ENCODE data around the gene KRT71.
"Not testable (repeated sequence)": the region's sequence is repeated elsewhere in the genome, so short reads cannot be mapped to it uniquely, and the experiment has no call there.

KRT71 gene

DNA sequence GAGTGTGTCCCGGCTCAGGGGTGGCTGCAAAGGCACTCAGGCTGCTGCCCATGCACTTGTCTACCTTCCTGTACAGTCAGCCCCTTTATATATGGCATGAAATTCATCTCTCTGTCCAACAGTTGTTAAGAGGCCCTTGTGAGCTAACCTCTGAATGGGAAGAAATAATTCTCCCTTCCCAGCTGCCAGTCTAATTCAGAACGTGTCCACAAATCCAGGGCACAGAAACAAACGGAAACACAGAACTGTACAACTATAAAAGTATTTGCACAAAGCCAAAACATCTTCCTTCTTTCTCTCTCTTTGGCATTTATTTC, 33.6 kb downstream of the KRT71 start:
- no peak for DNase-seq

DNA sequence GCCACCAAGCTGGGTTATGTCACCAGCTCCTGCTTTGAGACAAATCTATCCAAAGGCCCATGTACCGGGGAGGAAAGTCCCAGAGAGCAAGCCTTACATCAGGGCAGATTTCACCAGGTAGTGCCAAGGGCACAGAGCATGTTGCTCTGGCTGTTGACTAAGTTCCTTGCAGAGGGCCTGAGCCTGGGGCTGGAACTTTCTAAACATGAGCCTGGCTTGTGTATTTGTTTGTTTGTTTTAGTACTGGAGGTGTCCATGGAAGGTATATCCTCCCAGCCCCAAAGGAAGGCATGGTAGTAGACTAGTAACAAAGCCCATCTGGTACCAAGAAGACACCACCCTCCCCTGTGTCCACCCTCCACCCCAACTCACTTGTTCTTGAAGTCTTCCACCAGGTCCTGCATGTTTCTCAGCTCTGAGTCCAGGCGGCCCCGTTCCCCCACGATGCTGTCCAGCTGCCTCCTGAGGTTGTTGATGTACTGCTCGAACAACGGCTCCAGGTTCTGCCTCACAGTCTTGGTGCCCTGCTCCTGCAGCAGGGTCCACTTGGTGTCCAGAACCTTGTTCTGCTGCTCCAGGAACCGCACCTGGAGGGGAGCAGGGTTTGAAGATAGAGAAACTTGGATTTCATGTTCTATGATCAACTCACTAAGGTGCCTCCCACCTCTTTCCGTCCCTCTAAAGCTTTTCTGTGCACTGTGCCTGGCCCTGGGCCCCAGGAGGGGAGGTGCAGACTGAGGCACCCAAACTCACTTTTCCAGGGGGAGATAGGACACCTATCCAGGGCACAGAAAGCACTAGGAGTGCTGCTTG, 34.2 kb downstream of the KRT71 start:
- DNase-seq: no peak

DNA sequence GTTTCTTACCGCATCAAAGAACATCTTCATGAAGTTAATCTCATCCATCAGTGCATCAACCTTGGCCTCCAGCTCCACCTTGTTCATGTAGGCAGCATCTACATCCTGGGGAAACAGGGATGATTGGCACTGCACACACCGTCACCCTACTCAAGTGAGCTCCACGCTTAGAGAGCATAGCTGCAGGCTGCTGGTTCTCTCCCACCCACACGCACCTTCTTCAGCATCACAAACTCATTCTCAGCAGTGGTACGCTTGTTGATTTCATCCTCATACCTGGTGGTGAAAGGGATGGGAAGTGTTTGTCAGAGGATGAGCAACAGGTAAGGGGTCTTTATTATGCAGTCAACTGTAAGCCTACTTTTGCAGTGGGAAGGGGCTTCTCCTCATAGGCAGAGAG, 35.1 kb downstream of the KRT71 start:
- DNase-seq: no peak

DNA sequence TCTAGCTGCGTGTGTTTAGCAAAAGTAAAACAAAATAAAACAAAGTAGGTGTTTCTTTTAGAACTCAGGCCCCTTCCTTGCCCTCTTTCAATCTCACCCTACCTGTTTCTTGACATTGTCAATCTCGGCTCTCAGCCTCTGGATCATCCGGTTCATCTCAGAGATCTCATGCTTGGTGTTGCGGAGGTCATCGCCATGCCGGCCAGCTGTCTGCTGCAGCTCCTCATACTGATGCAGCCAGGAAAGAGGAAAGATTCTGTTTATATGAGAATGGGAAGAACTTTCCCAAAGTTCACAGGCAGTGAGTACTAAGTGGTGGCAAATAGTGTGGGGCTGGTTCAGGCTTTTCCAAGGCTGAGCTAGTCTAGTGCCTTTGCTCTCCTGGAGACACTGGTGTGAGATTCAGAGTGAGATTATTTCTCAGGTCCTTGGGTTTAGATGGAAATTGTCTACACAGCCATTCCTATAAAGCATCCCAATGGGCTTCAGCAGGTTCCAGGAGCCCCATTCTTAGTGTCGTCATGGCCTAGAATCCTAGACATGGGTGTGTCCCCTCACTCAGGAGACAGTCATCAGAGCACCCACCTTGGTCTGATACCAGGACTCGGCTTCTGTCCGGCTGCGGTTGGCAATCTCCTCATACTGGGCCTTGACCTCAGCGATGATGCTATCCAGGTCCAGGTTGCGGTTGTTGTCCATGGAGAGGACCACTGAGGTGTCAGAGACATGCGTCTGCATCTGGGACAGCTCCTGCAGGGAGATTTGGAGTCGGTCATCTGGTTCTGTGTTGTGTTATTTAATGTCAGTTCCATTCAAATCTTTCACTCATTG, 35.7 kb downstream of the KRT71 start:
- DNase-seq: no peak

DNA sequence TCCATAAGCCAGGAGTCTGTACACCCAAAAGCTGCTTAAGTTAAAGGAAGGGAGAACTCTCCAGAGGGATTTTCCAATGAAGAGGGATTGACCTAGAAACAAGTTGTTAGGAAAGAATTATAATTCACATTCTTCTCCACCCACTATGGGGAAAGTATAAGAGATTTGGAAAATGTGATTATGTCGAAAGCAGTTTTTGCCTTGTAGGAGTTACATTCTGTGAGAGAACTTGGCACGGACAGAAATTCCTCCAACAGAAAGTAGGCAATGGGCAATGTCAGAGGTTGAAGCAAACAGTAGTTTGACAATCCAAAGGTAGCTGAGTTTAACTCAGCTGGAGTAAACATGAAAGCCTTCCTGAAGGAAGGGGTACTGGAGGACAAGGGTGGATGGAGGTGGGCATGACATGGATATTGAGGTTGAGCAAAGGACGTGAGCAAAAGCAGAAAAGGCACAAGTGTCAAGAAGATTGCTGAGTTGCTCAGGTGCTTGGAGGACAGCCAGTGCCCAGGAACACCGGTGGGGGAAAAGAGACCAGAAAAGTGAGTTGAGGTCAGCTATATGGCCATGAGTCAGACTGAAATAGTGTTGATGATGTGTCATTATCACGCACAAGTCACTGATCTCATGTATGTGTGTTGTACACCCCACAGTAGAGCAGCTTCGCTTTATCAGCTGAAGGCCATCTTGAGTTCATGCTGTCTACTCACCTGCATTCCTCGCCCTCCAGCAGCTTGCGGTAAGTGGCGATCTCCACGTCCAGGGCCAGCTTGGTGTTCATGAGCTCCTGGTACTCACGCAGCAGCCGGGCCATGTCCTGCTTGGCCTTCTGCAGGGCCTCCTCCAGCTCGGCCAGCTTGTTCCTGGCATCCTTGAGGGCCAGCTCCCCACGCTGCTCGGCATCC, 36.8 kb downstream of the KRT71 start:
- DNase-seq: no peak

DNA sequence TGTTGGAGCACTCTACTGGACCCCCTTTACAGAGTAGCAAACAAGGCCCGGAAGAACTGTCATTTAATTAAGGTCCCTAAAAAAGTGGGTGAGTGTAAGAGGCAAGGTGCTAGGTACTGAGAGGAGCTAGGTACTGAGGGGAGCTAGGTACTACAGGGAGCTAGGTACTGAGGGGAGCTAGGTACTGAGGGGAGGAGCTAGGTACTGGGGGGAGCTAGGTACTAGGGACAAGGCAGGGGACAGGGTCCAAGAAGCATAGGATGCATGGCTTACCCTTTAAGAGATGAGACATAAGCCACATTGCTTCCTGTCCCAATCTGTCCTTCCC, 37.7 kb downstream of the KRT71 start:
- no peak for DNase-seq

DNA sequence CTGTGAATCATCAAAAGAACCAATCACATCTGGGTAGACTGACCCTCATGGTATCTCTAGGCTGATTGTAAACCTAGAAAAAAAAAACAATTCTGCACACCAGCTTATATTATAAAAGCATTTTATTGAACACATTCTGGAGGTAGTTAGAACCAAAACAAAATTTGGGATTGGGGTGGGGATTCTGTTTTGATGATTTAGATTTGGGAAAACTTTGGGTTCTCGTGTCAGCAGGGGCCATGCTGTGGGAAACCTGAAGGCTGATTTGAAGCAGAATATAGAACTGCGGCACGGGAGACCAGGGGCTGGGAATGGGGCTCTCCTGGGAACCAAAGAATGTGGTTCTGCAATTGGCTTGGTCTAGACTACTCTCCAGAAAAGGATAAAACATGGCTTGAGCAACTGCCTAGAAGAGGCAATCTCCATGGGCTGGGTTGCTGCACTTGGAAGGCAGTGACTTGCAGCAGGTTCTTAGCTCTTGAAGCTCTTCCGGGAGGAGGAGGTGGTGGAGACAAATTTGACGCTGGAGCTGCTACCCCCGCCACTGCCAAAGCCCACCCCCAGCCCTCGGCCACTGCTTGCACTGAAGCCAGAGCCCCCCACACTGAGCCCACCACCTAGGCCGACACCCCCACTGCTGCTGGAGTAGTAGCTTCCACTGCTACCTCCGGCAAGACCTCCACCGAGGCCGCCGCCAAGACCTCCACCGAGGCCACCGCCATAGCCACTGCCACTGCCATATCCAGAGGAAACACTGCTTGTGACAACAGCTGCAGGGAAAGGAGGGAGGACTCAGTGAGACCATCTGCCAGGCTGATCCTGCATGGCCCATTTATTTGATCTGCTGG, 38.2 kb downstream of the KRT71 start:
- no peak for DNase-seq

DNA sequence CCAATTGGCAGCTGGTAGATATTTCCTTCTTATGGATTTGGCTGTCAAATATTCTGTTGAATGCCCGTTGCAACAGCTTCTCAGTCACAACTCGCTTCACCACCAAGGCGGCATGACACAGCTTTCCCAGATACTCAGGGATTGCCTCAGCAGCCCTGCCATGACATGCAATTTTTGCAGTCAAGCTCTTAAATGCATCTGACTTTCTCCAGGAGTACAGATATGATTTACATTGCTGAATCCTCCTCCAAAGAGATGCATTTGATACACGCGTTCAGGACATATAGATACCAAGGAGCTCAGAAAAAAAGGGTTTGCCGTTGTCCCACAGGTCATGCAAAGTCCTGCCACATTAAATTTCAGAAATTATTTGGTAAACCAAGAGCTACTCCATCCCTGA, 39.2 kb downstream of the KRT71 start:
- no peak for DNase-seq

DNA sequence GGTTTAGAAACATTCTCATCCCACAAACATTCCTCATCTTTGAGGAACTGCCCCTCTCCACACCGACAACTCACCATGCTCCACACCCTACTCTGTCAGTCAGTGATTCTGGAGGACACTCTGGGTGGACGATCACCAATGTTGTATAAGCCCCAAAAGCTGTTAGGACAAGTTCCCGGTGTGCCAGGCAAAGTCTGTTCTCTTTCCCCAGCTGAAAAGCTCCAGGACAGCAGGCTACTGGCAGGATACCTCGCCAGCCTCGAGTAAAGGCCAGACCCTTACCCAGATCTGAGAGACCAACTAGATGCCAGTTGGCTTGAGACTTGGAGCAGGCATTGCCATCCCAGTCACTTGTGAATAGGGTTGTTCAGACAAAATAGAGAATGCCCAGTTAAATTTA, 44.7 kb downstream of the KRT71 start:
- no peak for DNase-seq

DNA sequence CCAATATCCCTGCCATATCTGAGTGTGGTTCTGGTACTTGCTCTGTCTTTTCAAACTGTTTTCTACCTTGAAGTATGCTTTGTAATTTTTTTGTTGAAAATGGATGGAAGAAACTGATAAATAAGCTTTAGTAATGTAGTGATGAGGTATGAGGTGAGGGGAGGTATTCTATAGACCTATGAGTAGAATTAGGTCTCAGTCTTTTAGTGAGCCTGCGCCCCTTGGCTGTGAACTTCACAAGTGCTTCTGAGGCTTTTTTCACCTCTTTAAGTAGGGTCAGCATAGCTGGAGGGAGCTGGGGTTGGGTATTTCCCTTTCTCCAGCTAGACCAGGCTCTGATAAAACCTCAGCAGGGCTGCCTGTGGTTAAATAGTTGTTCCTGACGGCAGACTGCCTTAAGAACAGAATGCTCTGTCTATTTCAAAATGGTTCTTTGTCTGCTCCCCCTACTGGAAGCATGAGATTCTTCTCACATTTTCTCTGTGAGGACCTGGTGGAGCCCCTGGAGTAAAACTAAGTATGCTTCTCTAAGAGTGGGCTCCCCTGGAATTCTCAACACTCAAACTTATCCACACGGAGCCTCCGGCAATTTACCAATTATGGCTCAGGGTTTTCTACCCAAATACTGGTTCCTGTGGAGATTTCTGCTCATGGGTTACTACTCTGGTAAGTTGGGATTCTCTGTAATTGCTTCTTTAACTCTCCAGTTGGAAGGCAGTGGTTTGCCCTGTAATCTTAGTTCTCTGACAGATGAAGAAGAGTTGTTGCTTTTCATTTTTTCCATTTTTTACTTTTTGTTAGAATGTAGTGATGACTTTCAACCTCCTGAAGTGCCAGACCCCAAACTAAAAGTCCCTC, 45.9 kb downstream of the KRT71 start:
- no peak for DNase-seq

DNA sequence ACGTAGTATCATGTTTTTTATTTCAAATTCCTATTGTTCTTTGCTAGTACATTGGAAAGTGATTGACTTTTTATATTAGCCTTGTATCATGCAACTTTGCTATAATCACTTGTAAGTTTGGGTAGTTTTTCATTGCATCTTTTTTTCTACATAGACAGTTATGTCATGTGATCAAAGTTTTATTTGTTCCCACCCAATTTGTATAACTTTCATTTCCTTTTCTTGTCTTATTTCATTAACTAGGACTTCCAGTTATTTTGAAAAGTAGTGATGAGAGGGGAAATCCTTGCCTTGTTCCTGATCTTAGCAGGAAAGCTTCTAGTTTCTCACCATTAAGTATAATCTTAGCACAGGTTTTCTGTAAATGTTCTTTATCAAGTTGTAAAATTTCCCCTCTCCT, 50.1 kb downstream of the KRT71 start:
- no peak for DNase-seq

DNA sequence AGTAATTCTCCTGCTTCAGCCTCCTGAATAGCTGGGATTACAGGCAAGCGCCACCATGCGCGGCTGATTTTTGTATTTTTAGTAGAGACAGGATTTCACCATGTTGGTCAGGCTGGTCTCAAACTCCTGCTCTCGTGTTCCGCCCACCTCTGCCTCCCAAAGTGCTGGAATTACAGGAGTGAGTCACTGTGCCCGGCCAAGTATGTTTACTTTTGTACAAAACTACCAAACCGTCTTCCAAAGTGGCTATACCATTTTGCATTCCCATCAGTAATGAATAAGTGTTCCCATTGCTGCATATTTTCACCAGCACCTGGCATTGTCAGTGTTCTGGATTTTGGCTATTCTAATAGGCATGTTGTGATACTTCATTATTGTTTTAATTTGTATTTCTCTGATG, 51.5 kb downstream of the KRT71 start:
- DNase-seq: no peak

DNA sequence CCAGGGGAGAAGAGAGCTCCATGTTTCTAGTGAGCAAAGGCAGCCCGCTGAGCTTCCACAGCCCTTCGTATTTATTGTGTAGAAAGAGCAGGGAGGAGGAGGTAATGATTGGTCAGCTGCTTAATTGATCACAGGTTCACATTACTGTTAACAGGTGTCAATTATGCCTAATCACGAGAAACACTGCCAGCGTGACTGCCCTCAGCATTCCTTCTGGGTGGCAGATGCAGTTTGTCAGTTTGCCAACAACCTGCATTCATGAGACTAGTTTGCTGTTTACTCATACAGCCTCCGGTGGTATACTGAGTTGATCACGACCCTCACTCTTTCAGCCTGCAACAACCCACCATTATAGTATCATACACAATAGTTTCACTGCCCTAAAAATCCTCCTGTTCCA, 52.4 kb downstream of the KRT71 start:
- DNase-seq: not testable (repeated sequence)

DNA sequence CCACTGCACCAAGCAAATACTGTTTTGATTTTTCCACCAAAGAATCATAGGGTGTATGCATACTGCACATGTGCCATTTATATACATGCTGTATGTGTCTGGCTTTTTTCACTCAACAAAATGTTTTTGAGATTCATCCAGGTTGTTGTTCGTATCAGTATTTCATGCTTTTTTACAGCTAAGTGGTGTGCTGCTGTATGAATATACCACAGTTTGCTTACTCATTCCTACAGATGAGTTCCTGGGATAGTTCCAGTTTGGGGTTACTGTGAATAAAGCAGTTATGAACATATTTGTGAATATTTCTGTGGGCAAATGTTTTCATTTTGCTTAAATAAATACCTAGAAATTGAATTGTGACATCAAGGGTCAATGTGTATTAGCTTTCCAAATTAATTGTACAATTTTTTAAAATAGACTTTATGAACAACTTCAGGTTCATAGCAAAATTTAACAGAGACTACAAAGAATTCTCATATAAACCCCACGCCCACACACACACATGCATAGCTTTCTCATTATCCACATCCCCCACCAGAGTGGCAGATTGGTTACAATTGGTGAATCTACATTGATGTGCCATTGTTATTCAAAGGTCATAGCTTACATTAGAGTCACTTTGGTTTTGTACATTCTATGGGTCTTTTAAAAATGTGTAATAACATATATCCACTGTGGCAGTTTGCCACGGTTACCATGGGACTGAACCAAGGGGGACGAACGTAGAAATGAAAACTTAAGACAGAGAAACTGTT, 53.0 kb downstream of the KRT71 start:
- no peak for DNase-seq

DNA sequence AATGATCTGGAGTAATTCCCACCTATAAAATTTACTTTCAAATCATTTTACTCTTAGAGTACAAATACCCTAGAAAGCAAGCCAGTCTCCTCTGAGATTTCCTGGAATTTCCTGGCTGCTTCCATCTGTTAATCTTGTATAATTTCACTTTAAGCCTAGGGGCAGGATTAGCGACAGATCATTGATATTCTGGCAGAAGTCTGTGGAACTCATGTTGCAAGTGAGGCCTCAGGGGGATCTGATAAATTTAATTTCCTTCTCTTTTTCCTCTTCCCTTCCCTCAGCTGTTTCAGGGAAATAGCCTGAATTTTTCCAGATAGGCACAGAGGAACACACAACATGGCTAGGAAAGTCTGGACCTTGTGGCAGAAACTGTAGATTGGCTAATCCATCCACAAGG, 54.0 kb downstream of the KRT71 start:
- DNase-seq: no peak

DNA sequence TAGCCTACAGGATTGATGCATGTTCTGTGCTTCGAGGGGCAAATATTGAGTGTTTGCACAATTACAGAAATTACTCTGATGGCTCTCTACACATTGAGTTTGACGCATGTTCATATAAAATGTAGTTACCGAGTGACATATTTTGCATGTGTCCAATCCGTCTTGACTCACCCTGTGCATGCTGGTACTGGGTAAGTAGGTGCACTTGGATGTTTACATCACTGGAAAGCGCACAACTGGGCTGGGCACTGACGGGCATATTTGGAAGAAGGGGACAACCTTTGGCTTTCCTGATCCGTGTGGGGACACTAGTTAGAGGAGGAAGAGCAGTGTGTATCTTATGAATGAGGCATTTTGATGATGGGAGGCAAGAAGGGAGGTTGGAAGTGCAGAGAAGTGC, 55.0 kb downstream of the KRT71 start:
- DNase-seq: no peak

DNA sequence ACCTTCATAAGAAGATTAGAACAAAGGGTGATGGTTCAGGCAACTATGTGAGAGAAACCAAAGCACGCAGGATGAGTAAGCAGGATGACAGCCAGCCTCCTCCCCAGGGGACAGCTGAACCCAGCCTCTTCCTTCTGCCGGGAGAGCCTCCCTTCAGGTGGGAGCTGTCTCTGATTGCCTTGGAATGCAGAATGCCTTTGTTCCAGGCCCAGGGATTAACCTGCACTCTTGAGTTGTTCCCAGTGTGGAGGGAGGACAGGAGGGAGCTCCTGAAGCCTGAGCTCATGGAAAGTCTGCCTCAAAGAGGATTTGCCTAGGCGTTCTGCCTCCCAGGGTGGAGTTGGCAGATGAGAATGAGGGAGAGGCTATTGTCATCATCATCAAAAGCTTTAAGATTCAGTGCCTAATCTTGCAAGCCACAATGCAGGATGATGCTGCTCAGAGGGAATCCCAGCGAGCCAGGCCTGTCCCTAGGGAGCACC, 56.3 kb downstream of the KRT71 start:
- DNase-seq: no peak

DNA sequence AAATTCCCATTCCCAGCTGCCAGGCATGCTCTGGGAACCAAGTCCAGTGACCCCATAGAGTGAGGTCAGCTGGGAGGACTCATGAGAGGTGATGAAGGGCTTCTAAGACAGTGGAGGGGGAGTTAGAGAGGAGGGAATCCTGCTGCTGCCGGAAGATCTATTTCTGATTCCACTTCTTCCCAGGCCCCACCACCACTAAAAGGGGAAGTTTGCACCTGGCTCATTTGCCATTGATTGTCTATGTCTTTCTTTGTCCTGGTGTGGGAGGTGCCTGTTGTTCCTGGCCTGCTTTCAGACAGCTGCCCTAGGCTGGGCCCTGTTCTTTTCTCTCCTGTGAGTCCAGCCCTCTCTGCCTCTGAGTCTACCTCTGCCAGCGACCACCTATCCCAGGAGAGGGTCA, 56.9 kb downstream of the KRT71 start:
- no peak for DNase-seq

DNA sequence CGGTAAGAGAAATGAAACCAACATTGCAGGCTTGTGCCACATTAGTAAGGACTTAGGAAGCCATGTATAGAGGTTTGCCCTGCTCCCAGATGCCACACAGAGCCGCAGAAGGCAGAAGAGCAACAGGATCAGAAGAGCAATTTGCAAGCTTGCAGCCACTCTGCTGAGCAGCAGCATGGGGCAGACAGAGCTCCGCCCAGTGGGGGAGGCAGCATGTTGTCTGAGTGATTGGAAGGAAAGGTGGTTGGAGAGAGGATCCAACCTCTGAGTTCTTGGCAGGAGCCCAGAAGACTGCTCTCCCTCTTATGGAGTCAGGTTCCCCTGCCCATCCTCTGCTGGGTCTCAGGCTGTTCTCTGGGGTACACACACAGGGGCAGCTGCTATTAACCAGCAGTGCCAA, 57.6 kb downstream of the KRT71 start:
- no peak for DNase-seq

DNA sequence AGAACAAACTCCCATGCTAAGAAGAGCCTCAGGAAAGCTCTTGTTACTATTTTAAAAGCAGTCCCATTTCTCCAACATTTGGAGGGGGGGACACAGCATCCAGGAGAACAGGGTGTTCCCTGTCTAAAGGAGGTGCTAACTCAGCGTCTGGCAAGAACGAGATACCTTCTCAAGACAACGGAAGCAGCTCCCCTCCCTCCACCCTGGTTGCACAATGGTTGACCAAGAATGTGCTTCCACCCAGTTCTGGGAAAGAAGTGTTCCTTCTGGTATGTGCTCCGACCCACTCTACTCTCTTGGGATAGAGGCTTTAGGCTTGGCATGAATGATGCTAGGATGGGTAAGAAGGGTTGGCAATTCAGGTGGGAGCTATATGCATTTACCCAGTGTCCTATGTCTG, 58.4 kb downstream of the KRT71 start:
- DNase-seq: no peak

DNA sequence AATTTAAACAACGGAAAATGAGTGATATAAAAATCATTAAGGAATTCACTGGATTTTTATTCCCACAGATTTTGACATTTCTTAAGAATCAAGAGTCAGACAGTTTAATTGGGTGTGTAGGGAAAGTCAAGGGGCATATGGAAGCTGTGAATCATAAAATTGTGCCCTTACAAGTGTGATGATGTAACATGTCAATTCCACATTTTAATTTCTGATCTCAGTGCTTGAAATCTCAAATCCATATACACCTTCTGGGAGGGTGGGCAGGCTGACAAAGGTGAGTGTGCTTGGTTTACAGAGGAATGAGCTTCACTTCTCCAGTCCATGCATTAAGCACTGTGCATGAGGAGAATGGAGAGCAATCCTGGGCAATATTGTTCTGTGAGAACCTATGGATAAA, 58.8 kb downstream of the KRT71 start:
- DNase-seq: no peak

Data from activated effector memory CD4-positive, alpha-beta T cell treated with anti-CD3 and anti-CD28 coated beads, Interleukin-2, amount 50 U/mL, for 16 hours (primary cell).